ENCODE results near the gene MED13L. TPM values are rescaled to one million over a fixed set of nuclear protein-coding genes. Genes with fewer than 3 reads are reported as not detected.
"Not testable (repeated sequence)": the region's sequence is repeated elsewhere in the genome, so short reads cannot be mapped to it uniquely, and the experiment has no call there.

The MED13L gene
- polyA plus RNA-seq, 4 donors, result 9.8 to 74.0 (median 14.3) TPM

GRCh38 chr12:116234148-116234547, 43.3 kb downstream of the MED13L start:
- WGBS, 3 donors, result 94 to 97% (median 95%) methylated on average over 5 of the region's 5 CpGs
- not testable (repeated sequence) for H3K4me1 ChIP-seq (ENCODE audit: control insufficient read depth in 3 of 3, insufficient read depth in 2 of 3, low read depth in 1 of 3, low read length in 2 of 3); H3K9me3 ChIP-seq (ENCODE audit: control insufficient read depth in 2 of 2, insufficient read depth in 1 of 2, low read depth in 1 of 2, low read length in 1 of 2); H3K36me3 ChIP-seq (ENCODE audit: control insufficient read depth in 3 of 3, insufficient read depth in 2 of 3, low read depth in 1 of 3, low read length in 3 of 3); DNase-seq; H3K27ac ChIP-seq (ENCODE audit: low read depth in 1 of 3, low read length in 2 of 3); FAIRE-seq; H3K4me3 ChIP-seq (ENCODE audit: low read depth in 1 of 3, low read length in 3 of 3); H3K27me3 ChIP-seq (ENCODE audit: control insufficient read depth in 3 of 3, insufficient read depth in 3 of 3, low read length in 3 of 3)

- DNase-seq, result no peak
- 86 to 94% (median 92%) methylated on average over 3 of the region's 3 CpGs for WGBS, 3 donors
- Histone ChIP-seq H3K36me3 (ENCODE audit: control insufficient read depth in 3 of 3, insufficient read depth in 2 of 3, low read depth in 1 of 3, low read length in 3 of 3) (peaks cover 0 to 9% (median 2%) of the 10 kb centered on the region in 3 donors), H3K27ac (ENCODE audit: low read depth in 1 of 3, low read length in 2 of 3) (no peak overlapping the region), H3K9me3 (ENCODE audit: control insufficient read depth in 2 of 2, insufficient read depth in 1 of 2, low read depth in 1 of 2, low read length in 1 of 2) (no peaks in the 10 kb centered on the region), H3K4me1 (ENCODE audit: control insufficient read depth in 3 of 3, insufficient read depth in 2 of 3, low read depth in 1 of 3, low read length in 2 of 3) (peaks cover 0 to 2% (median 0%) of the 10 kb centered on the region in 3 donors), H3K4me3 (ENCODE audit: low read depth in 1 of 3, low read length in 3 of 3) (no peak overlapping the region), H3K27me3 (ENCODE audit: control insufficient read depth in 3 of 3, insufficient read depth in 3 of 3, low read length in 3 of 3) (no peaks in the 10 kb centered on the region)
- no peak for FAIRE-seq
These were observed 43.8 kb downstream of the MED13L start for GRCh38 chr12:116233669-116234068.

- no peak overlapping the region for H3K27ac ChIP-seq (ENCODE audit: low read depth in 1 of 3, low read length in 2 of 3)
- no peaks in the 10 kb centered on the region for H3K9me3 ChIP-seq (ENCODE audit: control insufficient read depth in 2 of 2, insufficient read depth in 1 of 2, low read depth in 1 of 2, low read length in 1 of 2)
- 85 to 93% (median 86%) methylated on average over 3 of the region's 3 CpGs for WGBS, 3 donors
- H3K4me1 ChIP-seq (ENCODE audit: control insufficient read depth in 3 of 3, insufficient read depth in 2 of 3, low read depth in 1 of 3, low read length in 2 of 3), result peaks cover 0 to 4% (median 0%) of the 10 kb centered on the region in 3 donors
- no peak for FAIRE-seq
- no peak for DNase-seq
- no peak overlapping the region for H3K4me3 ChIP-seq (ENCODE audit: low read depth in 1 of 3, low read length in 3 of 3)
- peaks cover 0 to 13% (median 2%) of the 10 kb centered on the region in 3 donors for H3K36me3 ChIP-seq (ENCODE audit: control insufficient read depth in 3 of 3, insufficient read depth in 2 of 3, low read depth in 1 of 3, low read length in 3 of 3)
- no peaks in the 10 kb centered on the region for H3K27me3 ChIP-seq (ENCODE audit: control insufficient read depth in 3 of 3, insufficient read depth in 3 of 3, low read length in 3 of 3)
These were observed 49.7 kb downstream of the MED13L start for GRCh38 chr12:116227811-116228210.

GRCh38 chr12:116226026-116226425, 51.5 kb downstream of the MED13L start:
- Histone ChIP-seq H3K36me3 (ENCODE audit: control insufficient read depth in 3 of 3, insufficient read depth in 2 of 3, low read depth in 1 of 3, low read length in 3 of 3) (peaks cover 0 to 13% (median 2%) of the 10 kb centered on the region in 3 donors), H3K9me3 (ENCODE audit: control insufficient read depth in 2 of 2, insufficient read depth in 1 of 2, low read depth in 1 of 2, low read length in 1 of 2) (no peaks in the 10 kb centered on the region), H3K4me1 (ENCODE audit: control insufficient read depth in 3 of 3, insufficient read depth in 2 of 3, low read depth in 1 of 3, low read length in 2 of 3) (peaks cover 0 to 6% (median 0%) of the 10 kb centered on the region in 3 donors), H3K4me3 (ENCODE audit: low read depth in 1 of 3, low read length in 3 of 3) (no peak overlapping the region), H3K27me3 (ENCODE audit: control insufficient read depth in 3 of 3, insufficient read depth in 3 of 3, low read length in 3 of 3) (no peaks in the 10 kb centered on the region), H3K27ac (ENCODE audit: low read depth in 1 of 3, low read length in 2 of 3) (no peak overlapping the region)
- no peak for DNase-seq
- no peak for FAIRE-seq
- 86 to 96% (median 87%) methylated on average over 2 of the region's 2 CpGs for whole genome bisulfite sequencing, 3 donors

- Histone ChIP-seq H3K27me3 (ENCODE audit: control insufficient read depth in 3 of 3, insufficient read depth in 3 of 3, low read length in 3 of 3) (no peaks in the 10 kb centered on the region), H3K9me3 (ENCODE audit: control insufficient read depth in 2 of 2, insufficient read depth in 1 of 2, low read depth in 1 of 2, low read length in 1 of 2) (no peaks in the 10 kb centered on the region), H3K4me3 (ENCODE audit: low read depth in 1 of 3, low read length in 3 of 3) (no peak overlapping the region), H3K27ac (ENCODE audit: low read depth in 1 of 3, low read length in 2 of 3) (no peak overlapping the region), H3K36me3 (ENCODE audit: control insufficient read depth in 3 of 3, insufficient read depth in 2 of 3, low read depth in 1 of 3, low read length in 3 of 3) (peaks cover 0 to 6% (median 0%) of the 10 kb centered on the region in 3 donors), H3K4me1 (ENCODE audit: control insufficient read depth in 3 of 3, insufficient read depth in 2 of 3, low read depth in 1 of 3, low read length in 2 of 3) (peaks cover 0 to 5% (median 0%) of the 10 kb centered on the region in 3 donors)
- DNase-seq (peak; percentile 28 to 57), FAIRE-seq (no peak)
- WGBS, 3 donors, result 68 to 85% (median 81%) methylated on average over 4 of the region's 4 CpGs
These were observed 55.1 kb downstream of the MED13L start for GRCh38 chr12:116222358-116222757.

- Histone ChIP-seq H3K4me1 (ENCODE audit: control insufficient read depth in 3 of 3, insufficient read depth in 2 of 3, low read depth in 1 of 3, low read length in 2 of 3) (peaks cover 0 to 6% (median 0%) of the 10 kb centered on the region in 3 donors), H3K4me3 (ENCODE audit: low read depth in 1 of 3, low read length in 3 of 3) (no peak overlapping the region), H3K27me3 (ENCODE audit: control insufficient read depth in 3 of 3, insufficient read depth in 3 of 3, low read length in 3 of 3) (no peaks in the 10 kb centered on the region), H3K27ac (ENCODE audit: low read depth in 1 of 3, low read length in 2 of 3) (no peak overlapping the region), H3K9me3 (ENCODE audit: control insufficient read depth in 2 of 2, insufficient read depth in 1 of 2, low read depth in 1 of 2, low read length in 1 of 2) (no peaks in the 10 kb centered on the region), H3K36me3 (ENCODE audit: control insufficient read depth in 3 of 3, insufficient read depth in 2 of 3, low read depth in 1 of 3, low read length in 3 of 3) (peaks cover 0 to 6% (median 0%) of the 10 kb centered on the region in 3 donors)
- FAIRE-seq (no peak), DNase-seq (no peak)
- WGBS, 3 donors, result 98 to 99% (median 98%) methylated on average over 3 of the region's 3 CpGs
These were observed 56.7 kb downstream of the MED13L start for GRCh38 chr12:116220756-116221155.

GRCh38 chr12:116217045-116217735, 60.3 kb downstream of the MED13L start:
- Histone ChIP-seq H3K4me1 (ENCODE audit: control insufficient read depth in 3 of 3, insufficient read depth in 2 of 3, low read depth in 1 of 3, low read length in 2 of 3) (peaks cover 0 to 4% (median 0%) of the 10 kb centered on the region in 3 donors), H3K9me3 (ENCODE audit: control insufficient read depth in 2 of 2, insufficient read depth in 1 of 2, low read depth in 1 of 2, low read length in 1 of 2) (no peaks in the 10 kb centered on the region), H3K27me3 (ENCODE audit: control insufficient read depth in 3 of 3, insufficient read depth in 3 of 3, low read length in 3 of 3) (no peaks in the 10 kb centered on the region), H3K36me3 (ENCODE audit: control insufficient read depth in 3 of 3, insufficient read depth in 2 of 3, low read depth in 1 of 3, low read length in 3 of 3) (no peaks in the 10 kb centered on the region), H3K4me3 (ENCODE audit: low read depth in 1 of 3, low read length in 3 of 3) (no peak overlapping the region), H3K27ac (ENCODE audit: low read depth in 1 of 3, low read length in 2 of 3) (no peak overlapping the region)
- FAIRE-seq (no peak), DNase-seq (no peak)
- WGBS, 3 donors, result 58 to 84% (median 72%) methylated on average over 3 of the region's 3 CpGs

- DNase-seq, result peak in 1 of 2 donors; percentile 17
- WGBS, 3 donors, result 94 to 95% (median 94%) methylated on average over 5 of the region's 5 CpGs
- no peak for FAIRE-seq
- no peak overlapping the region for H3K27ac ChIP-seq (ENCODE audit: low read depth in 1 of 3, low read length in 2 of 3)
- H3K36me3 ChIP-seq (ENCODE audit: control insufficient read depth in 3 of 3, insufficient read depth in 2 of 3, low read depth in 1 of 3, low read length in 3 of 3), result no peaks in the 10 kb centered on the region
- no peak overlapping the region for H3K4me3 ChIP-seq (ENCODE audit: low read depth in 1 of 3, low read length in 3 of 3)
- H3K9me3 ChIP-seq (ENCODE audit: control insufficient read depth in 2 of 2, insufficient read depth in 1 of 2, low read depth in 1 of 2, low read length in 1 of 2), result no peaks in the 10 kb centered on the region
- peaks cover 0 to 4% (median 0%) of the 10 kb centered on the region in 3 donors for H3K4me1 ChIP-seq (ENCODE audit: control insufficient read depth in 3 of 3, insufficient read depth in 2 of 3, low read depth in 1 of 3, low read length in 2 of 3)
- H3K27me3 ChIP-seq (ENCODE audit: control insufficient read depth in 3 of 3, insufficient read depth in 3 of 3, low read length in 3 of 3), result no peaks in the 10 kb centered on the region
These were observed 61.3 kb downstream of the MED13L start for GRCh38 chr12:116216022-116216756.

All from small intestine (tissue), 7 donors.